Adipose tissue (tissue), 3 donors: ENCODE data around the gene TACR3. TPM values are rescaled to one million over a fixed set of nuclear protein-coding genes. Genes with fewer than 3 reads are reported as not detected.
"Not testable (repeated sequence)": the region's sequence is repeated elsewhere in the genome, so short reads cannot be mapped to it uniquely, and the experiment has no call there.

ENCODE experiments used
- H3K27ac ChIP-seq: one replicate; pipeline ENCODE4 v1.5.1; 2013; ENCODE audit warnings: low read depth, low read length
- WGBS, 3 donors: extraction: QIAGEN DNeasy Blood & Tissue Kit; methylation state at CpG; one replicate each; pipeline ENCODE4 v1.1.7; 2013; 5-methylcytosine and 5-hydroxymethylcytosine counted together
- polyA plus RNA-seq, 3 donors: library from polyadenylated mRNA; stranded (reverse); fragments of 200-250 nt; gene quantifications; one replicate each; pipeline ENCODE4 v1.2.3, GENCODE V29; 2013
- donor health status: healthy with polysubstance abuse.
- donor health status: Bipolar disorder and iron deficiency.
- donor health status: healthy.

TACR3 gene
- polyA plus RNA-seq, result not detected

GRCh38 chr4:103719830-103720207 lies at the start of gene TACR3:
Gene TACR3, minus strand, starts transcription at chr4:103719985. Its CDS starts 310 bp downstream, at chr4:103719675.
- WGBS, 3 donors, result 1 to 2% (median 1%) methylated on average over 20 of the region's 20 CpGs
- H3K27ac ChIP-seq, result no peak within 1 kb of the TSS

GRCh38 chr4:103757631-103758030 lies 37.8 kb upstream of the TACR3 start:
- no peak overlapping the region for H3K27ac ChIP-seq
- WGBS, 3 donors, result 64 to 87% (median 77%) methylated on average over 2 of the region's 2 CpGs

GRCh38 chr4:103756741-103757140 lies 37.0 kb upstream of the TACR3 start:
- H3K27ac ChIP-seq, result no peak overlapping the region

- H3K27ac ChIP-seq, result no peak overlapping the region
- 70 to 75% (median 74%) methylated on average over 3 of the region's 3 CpGs for WGBS, 3 donors
Measured at GRCh38 chr4:103754844-103755243, 35.1 kb upstream of the TACR3 start.

GRCh38 chr4:103753868-103754653 lies 34.3 kb upstream of the TACR3 start:
- no peak overlapping the region for H3K27ac ChIP-seq
- WGBS, 3 donors, result 82 to 90% (median 88%) methylated on average over 7 of the region's 7 CpGs

- H3K27ac ChIP-seq, result not testable (repeated sequence)
- WGBS, 3 donors, result 92 to 98% (median 94%) methylated on average over 14 to 27 of the region's 27 CpGs
Measured at GRCh38 chr4:103723150-103723549, 3.4 kb upstream of the TACR3 start.

GRCh38 chr4:103721251-103721650 lies 1.5 kb upstream of the TACR3 start:
- WGBS, 3 donors, result 82 to 91% (median 89%) methylated on average over 3 of the region's 3 CpGs
- no peak overlapping the region for H3K27ac ChIP-seq

GRCh38 chr4:103720661-103721060 lies 876 bp upstream of the TACR3 start:
- 55 to 68% (median 66%) methylated on average over 8 of the region's 8 CpGs for WGBS, 3 donors
- no peak overlapping the region for H3K27ac ChIP-seq

- no peak overlapping the region for H3K27ac ChIP-seq
- WGBS, 3 donors, result 2 to 6% (median 4%) methylated on average over 35 to 39 of the region's 39 CpGs
Measured at GRCh38 chr4:103719105-103719829, 518 bp downstream of the TACR3 start.

- no peak overlapping the region for H3K27ac ChIP-seq
Measured at GRCh38 chr4:103692615-103693014, 27.2 kb downstream of the TACR3 start.

- H3K27ac ChIP-seq, result no peak overlapping the region
- 62 to 79% (median 67%) methylated on average over 2 of the region's 2 CpGs for WGBS, 3 donors
Measured at GRCh38 chr4:103673983-103674382, 45.8 kb downstream of the TACR3 start.

GRCh38 chr4:103666764-103667163 lies 53.0 kb downstream of the TACR3 start:
- H3K27ac ChIP-seq, result not testable (repeated sequence)

- 58 to 75% (median 62%) methylated on average over 2 of the region's 2 CpGs for WGBS, 3 donors
Measured at GRCh38 chr4:103664436-103665075, 55.2 kb downstream of the TACR3 start.

GRCh38 chr4:103648541-103648940 lies 71.2 kb downstream of the TACR3 start:
- H3K27ac ChIP-seq, result no peak overlapping the region

More at GRCh38 chr4:103664436-103665075, 55.2 kb downstream of the TACR3 start:
- no peak overlapping the region for H3K27ac ChIP-seq

GRCh38 chr4:103645991-103646390 lies 73.8 kb downstream of the TACR3 start:
- 58 to 75% (median 70%) methylated on average over 4 of the region's 4 CpGs for WGBS, 3 donors

GRCh38 chr4:103634236-103634635 lies 85.5 kb downstream of the TACR3 start:
- 13 to 24% (median 17%) methylated on average over 1 of the region's 1 CpG for WGBS, 3 donors
- no peak overlapping the region for H3K27ac ChIP-seq

More at GRCh38 chr4:103645991-103646390, 73.8 kb downstream of the TACR3 start:
- no peak overlapping the region for H3K27ac ChIP-seq

GRCh38 chr4:103626296-103626695 lies 93.5 kb downstream of the TACR3 start:
- H3K27ac ChIP-seq, result no peak overlapping the region
- WGBS, 3 donors, result 61 to 82% (median 80%) methylated on average over 6 of the region's 6 CpGs

GRCh38 chr4:103591841-103592240 lies 127.9 kb downstream of the TACR3 start:
- WGBS, 3 donors, result 37 to 60% (median 38%) methylated on average over 3 of the region's 3 CpGs
- no peak overlapping the region for H3K27ac ChIP-seq

GRCh38 chr4:103567591-103567990 lies 152.2 kb downstream of the TACR3 start:
- no peak overlapping the region for H3K27ac ChIP-seq
- 66 to 84% (median 82%) methylated on average over 4 of the region's 4 CpGs for WGBS, 3 donors
